ENCODE data around the gene FABP1. TPM values are rescaled to one million over a fixed set of nuclear protein-coding genes. Genes with fewer than 3 reads are reported as not detected.

FABP1 gene
- total RNA-seq, 1 donor, result not detected

DNA sequence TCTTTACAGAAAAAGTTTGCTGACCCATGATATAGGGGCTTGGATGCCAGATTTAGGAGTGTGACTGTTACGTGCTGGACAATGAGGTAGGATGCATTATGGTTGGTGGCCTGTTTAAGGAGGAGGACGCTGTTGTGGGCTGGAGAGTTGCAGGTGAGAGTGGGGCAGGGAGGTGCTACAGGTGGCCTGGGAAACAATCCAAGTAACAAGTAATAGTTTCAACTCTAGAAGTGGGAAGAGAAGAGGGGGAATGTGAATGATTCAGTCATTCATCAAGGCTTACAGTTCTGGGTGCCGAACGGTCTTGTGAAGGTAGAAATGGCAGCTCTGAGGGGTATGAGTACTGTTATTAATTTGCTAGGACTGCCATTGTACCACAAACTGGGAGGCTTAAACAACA, 6.2 kb downstream of the FABP1 start:
- Histone ChIP-seq H3K9me3 (ENCODE audit: low read depth, low read length) (no peaks in the 10 kb centered on the region), H3K27me3 (ENCODE audit: insufficient read depth, low read length) (peaks cover 11% of the 10 kb centered on the region), H3K4me3 (ENCODE audit: insufficient read depth, low read length) (no peak overlapping the region), H3K27ac (ENCODE audit: low read depth, low read length) (no peak overlapping the region), H3K36me3 (ENCODE audit: insufficient read depth, low read length) (no peaks in the 10 kb centered on the region), H3K4me1 (ENCODE audit: insufficient read depth, low read length) (no peaks in the 10 kb centered on the region), H4K20me1 (ENCODE audit: insufficient read depth, low read length) (no peaks in the 10 kb centered on the region), H2AFZ (ENCODE audit: low read length) (no peak overlapping the region), H3K4me2 (ENCODE audit: insufficient read depth, low read length) (no peak overlapping the region), H3K79me2 (ENCODE audit: insufficient read depth, low read length) (no peaks in the 10 kb centered on the region)
- TF ChIP-seq, protein P1, sequence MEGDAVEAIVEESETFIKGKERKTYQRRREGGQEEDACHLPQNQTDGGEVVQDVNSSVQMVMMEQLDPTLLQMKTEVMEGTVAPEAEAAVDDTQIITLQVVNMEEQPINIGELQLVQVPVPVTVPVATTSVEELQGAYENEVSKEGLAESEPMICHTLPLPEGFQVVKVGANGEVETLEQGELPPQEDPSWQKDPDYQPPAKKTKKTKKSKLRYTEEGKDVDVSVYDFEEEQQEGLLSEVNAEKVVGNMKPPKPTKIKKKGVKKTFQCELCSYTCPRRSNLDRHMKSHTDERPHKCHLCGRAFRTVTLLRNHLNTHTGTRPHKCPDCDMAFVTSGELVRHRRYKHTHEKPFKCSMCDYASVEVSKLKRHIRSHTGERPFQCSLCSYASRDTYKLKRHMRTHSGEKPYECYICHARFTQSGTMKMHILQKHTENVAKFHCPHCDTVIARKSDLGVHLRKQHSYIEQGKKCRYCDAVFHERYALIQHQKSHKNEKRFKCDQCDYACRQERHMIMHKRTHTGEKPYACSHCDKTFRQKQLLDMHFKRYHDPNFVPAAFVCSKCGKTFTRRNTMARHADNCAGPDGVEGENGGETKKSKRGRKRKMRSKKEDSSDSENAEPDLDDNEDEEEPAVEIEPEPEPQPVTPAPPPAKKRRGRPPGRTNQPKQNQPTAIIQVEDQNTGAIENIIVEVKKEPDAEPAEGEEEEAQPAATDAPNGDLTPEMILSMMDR (IDR thresholded peaks at IDR 0.05; ENCODE audit: extremely low read depth, low read depth, low read length), result no peak
- DNase-seq (ENCODE audit: insufficient read length, low spot score, missing footprints), result no peak

DNA sequence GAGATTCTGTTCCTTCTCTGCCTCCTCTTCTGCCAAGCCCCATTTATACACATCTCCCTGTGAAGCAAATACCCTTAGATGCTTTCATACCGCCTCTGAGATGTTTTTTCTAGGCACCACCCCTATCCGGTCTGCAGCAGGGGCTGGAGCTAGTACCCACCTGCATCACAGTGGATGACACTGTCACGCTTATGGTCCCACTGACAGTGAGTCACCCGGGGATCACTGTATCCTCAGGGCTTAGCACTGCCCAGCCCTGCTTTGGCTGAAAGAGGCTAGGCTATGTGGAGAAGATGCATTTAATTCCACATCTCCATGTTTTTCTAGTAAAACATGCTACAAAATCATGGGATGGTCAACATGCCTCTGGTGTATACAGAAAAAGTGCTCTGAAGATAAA, 9.9 kb downstream of the FABP1 start:
- DNase-seq (ENCODE audit: insufficient read length, low spot score, missing footprints), result no peak
- Histone ChIP-seq H3K9me3 (ENCODE audit: low read depth, low read length) (no peaks in the 10 kb centered on the region), H3K4me1 (ENCODE audit: insufficient read depth, low read length) (no peaks in the 10 kb centered on the region), H2AFZ (ENCODE audit: low read length) (no peak overlapping the region), H3K4me3 (ENCODE audit: insufficient read depth, low read length) (no peak overlapping the region), H3K36me3 (ENCODE audit: insufficient read depth, low read length) (no peaks in the 10 kb centered on the region), H3K79me2 (ENCODE audit: insufficient read depth, low read length) (no peaks in the 10 kb centered on the region), H3K27ac (ENCODE audit: low read depth, low read length) (no peak overlapping the region), H3K27me3 (ENCODE audit: insufficient read depth, low read length) (peaks cover 11% of the 10 kb centered on the region), H4K20me1 (ENCODE audit: insufficient read depth, low read length) (no peaks in the 10 kb centered on the region), H3K4me2 (ENCODE audit: insufficient read depth, low read length) (no peak overlapping the region)
- TF ChIP-seq, protein P1 (IDR thresholded peaks at IDR 0.05; ENCODE audit: extremely low read depth, low read depth, low read length), result no peak

DNA sequence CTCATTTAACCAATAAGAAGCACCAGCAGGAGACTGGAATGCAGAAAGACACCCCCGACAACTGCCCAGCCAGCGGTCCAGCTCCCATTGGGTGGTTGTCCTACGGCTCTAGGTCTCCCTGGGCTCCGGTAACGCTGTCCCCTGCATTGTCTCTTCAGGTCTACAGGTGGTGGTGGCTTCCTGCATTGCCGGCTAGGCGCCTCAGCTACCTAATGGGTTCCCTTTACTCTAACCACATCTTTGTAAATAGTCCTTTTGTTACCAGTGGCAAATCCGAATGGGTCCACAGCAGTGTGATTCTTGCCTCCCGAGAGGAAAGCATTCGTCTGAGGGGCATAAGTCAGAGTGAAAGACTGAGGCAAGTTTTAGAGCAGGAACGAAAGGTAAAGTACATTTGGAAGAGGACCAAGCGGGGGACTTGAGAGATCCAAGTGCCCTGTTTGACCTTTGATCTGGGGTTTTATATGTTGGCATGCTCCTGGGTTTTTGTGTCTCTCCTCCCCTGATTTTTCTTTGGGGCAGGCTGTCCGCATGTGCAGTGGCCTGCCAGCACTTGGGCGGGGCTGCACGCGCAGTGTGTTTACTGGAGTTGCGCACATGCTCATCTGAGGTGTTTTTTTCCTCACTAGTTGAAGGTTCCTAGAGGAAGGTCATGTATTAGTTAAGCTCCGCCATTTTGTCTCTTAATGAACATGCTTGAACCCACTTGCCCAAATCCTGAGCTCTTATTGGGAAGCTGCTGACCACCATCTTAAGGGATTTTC, 11.0 kb downstream of the FABP1 start:
- Histone ChIP-seq H3K4me1 (ENCODE audit: insufficient read depth, low read length) (no peaks in the 10 kb centered on the region), H3K27ac (ENCODE audit: low read depth, low read length) (no peak overlapping the region), H3K9me3 (ENCODE audit: low read depth, low read length) (no peaks in the 10 kb centered on the region), H3K79me2 (ENCODE audit: insufficient read depth, low read length) (no peaks in the 10 kb centered on the region), H3K27me3 (ENCODE audit: insufficient read depth, low read length) (peaks cover 11% of the 10 kb centered on the region), H3K36me3 (ENCODE audit: insufficient read depth, low read length) (no peaks in the 10 kb centered on the region), H4K20me1 (ENCODE audit: insufficient read depth, low read length) (no peaks in the 10 kb centered on the region), H3K4me2 (ENCODE audit: insufficient read depth, low read length) (no peak overlapping the region), H2AFZ (ENCODE audit: low read length) (no peak overlapping the region), H3K4me3 (ENCODE audit: insufficient read depth, low read length) (no peak overlapping the region)
- DNase-seq (ENCODE audit: insufficient read length, low spot score, missing footprints), result no peak
- TF ChIP-seq, protein P1 (IDR thresholded peaks at IDR 0.05; ENCODE audit: extremely low read depth, low read depth, low read length), result no peak

- Histone ChIP-seq H3K27me3 (ENCODE audit: insufficient read depth, low read length) (peaks cover 11% of the 10 kb centered on the region), H3K9me3 (ENCODE audit: low read depth, low read length) (no peaks in the 10 kb centered on the region), H4K20me1 (ENCODE audit: insufficient read depth, low read length) (no peaks in the 10 kb centered on the region), H3K4me3 (ENCODE audit: insufficient read depth, low read length) (no peak overlapping the region), H3K79me2 (ENCODE audit: insufficient read depth, low read length) (no peaks in the 10 kb centered on the region), H3K4me1 (ENCODE audit: insufficient read depth, low read length) (no peaks in the 10 kb centered on the region), H3K27ac (ENCODE audit: low read depth, low read length) (no peak overlapping the region), H3K4me2 (ENCODE audit: insufficient read depth, low read length) (no peak overlapping the region), H3K36me3 (ENCODE audit: insufficient read depth, low read length) (no peaks in the 10 kb centered on the region), H2AFZ (ENCODE audit: low read length) (no peak overlapping the region)
- TF ChIP-seq, protein P1 (IDR thresholded peaks at IDR 0.05; ENCODE audit: extremely low read depth, low read depth, low read length), result no peak
- no peak for DNase-seq (ENCODE audit: insufficient read length, low spot score, missing footprints)
These were observed 11.9 kb downstream of the FABP1 start for GRCh38 chr2:88115825-88116518.
